NCI-H187 treated with DMSO at 0.1 percent for 48 hours (cell line): ENCODE results near the gene CHD6.

Experiments
- DNase-seq: peaks from one replicate; lab custom pipeline; 2025; lab: John Stamatoyannopoulos, UW

The CHD6 gene

DNA sequence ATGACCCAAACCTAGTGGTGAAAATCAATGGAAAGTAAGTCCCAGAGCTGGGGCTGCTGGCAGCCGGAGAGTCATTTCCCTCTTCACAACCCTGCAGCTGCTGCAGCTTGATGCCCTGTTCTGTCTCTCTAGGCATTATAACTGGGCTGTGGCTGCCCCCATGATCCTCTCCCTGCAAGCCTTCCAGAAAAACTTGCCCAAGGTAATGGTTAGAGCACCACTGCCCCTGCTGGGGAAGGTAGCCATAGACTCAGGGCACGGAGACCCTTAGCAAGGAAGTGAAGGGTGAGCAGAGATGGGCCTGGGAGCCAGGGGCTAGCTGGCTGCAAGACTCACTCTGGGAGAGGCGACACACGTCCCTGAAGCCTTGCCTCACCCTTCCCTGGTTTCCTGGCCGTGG lies 265.5 kb downstream of the CHD6 start:
- DNase-seq, result no peak

DNA sequence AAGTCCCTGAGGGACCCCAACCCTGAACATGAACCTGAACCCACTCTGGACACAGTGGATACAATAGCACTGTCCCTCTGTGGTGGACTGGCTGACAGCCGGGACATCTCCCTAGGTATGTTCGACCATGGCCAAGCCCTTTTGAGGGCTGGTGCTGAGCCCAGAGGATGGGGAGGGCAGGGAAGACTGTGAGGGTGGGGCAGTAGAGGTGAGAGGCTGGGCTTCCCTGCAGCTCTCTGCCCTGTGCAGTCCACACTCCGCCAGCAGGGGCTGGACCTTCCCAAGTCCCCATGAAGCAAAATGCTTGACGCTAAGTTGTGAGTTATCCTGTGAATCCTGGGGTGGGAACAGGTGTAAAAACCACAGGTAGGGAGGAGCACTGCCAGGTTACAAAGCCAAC lies 266.1 kb downstream of the CHD6 start:
- DNase-seq, result no peak
